ENCODE results near the gene RPTOR. TPM values are rescaled to one million over a fixed set of nuclear protein-coding genes. Genes with fewer than 3 reads are reported as not detected.
A peak's percentile ranks its signal among the peaks of the same experiment; 100 is the strongest.

RPTOR gene
- total and polyA plus RNA-seq, 2 experiments from 2014 or later: 6.6 to 16.1 TPM

- no peak overlapping the region for H2AFZ ChIP-seq
- H3K36me3 ChIP-seq (ENCODE audit: low read depth): no peaks in the 10 kb centered on the region
- 97 to 98% methylated on average over 10 of the region's 10 CpGs for WGBS, 2 experiments (ENCODE audit: low coverage in 1 of 2, low lambda C conversion rate in 2 of 2, missing lambda C conversion rate in 2 of 2)
- no peaks in the 10 kb centered on the region for H3K9me2 ChIP-seq (ENCODE audit: insufficient read depth)
- DNase-seq: no peak
- TF ChIP-seq EZH2 (IDR thresholded peaks at IDR 0.05; ENCODE audit: insufficient read depth, poor library complexity, severe bottlenecking) (no peak), EZH2phosphoT487 (IDR thresholded peaks at IDR 0.05; ENCODE audit: insufficient read depth, low read depth) (no peak)
- no peak overlapping the region for H3K9ac ChIP-seq
- no peaks in the 10 kb centered on the region for H3K27me3 ChIP-seq (replicated peaks; ENCODE audit: insufficient read depth)
- H3K79me2 ChIP-seq (ENCODE audit: insufficient read depth): no peaks in the 10 kb centered on the region
- peak overlapping the region; percentile 67; the same call in 1 of the 2 replicates for H3K27ac ChIP-seq
- in situ Hi-C loops (cut with MboI): no loop called here
- H3K4me2 ChIP-seq (ENCODE audit: unreplicated experiment): peak overlapping the region; percentile 32
- H3F3A ChIP-seq (ENCODE audit: insufficient read depth): peaks cover 18% of the 10 kb centered on the region
- H3K4me1 ChIP-seq (ENCODE audit: insufficient read depth): peaks cover 38% of the 10 kb centered on the region
- no peaks in the 10 kb centered on the region for H4K20me1 ChIP-seq (ENCODE audit: insufficient read depth)
- no peak overlapping the region for H3K4me3 ChIP-seq
- no peaks in the 10 kb centered on the region for H3K9me3 ChIP-seq (ENCODE audit: low read depth)
Observed at GRCh38 chr17:80854220-80854619, 309.6 kb downstream of the RPTOR start.

- no peaks in the 10 kb centered on the region for H3K79me2 ChIP-seq (ENCODE audit: insufficient read depth)
- peak overlapping the region; percentile 56 for H3K9ac ChIP-seq
- H4K20me1 ChIP-seq (ENCODE audit: insufficient read depth): no peaks in the 10 kb centered on the region
- no peak for DNase-seq
- peak overlapping the region; percentile 98 for H3K27ac ChIP-seq
- H3K4me2 ChIP-seq (ENCODE audit: unreplicated experiment): peak overlapping the region; percentile 76
- H3K9me2 ChIP-seq (ENCODE audit: insufficient read depth): no peaks in the 10 kb centered on the region
- H3K9me3 ChIP-seq (ENCODE audit: low read depth): no peaks in the 10 kb centered on the region
- H3K4me1 ChIP-seq (ENCODE audit: insufficient read depth): peaks cover 45% of the 10 kb centered on the region
- no peak overlapping the region for H3K4me3 ChIP-seq
- TF ChIP-seq EZH2phosphoT487 (IDR thresholded peaks at IDR 0.05; ENCODE audit: insufficient read depth, low read depth): no peak
- WGBS, 2 experiments (ENCODE audit: low coverage in 1 of 2, low lambda C conversion rate in 2 of 2, missing lambda C conversion rate in 2 of 2): 92 to 93% methylated on average over 23 of the region's 23 CpGs
- no peak overlapping the region for H2AFZ ChIP-seq
- in situ Hi-C loops (cut with MboI): no loop called here
- no peaks in the 10 kb centered on the region for H3K36me3 ChIP-seq (ENCODE audit: low read depth)
- H3K27me3 ChIP-seq (replicated peaks; ENCODE audit: insufficient read depth): no peaks in the 10 kb centered on the region
- H3F3A ChIP-seq (ENCODE audit: insufficient read depth): peaks cover 18% of the 10 kb centered on the region
Observed at GRCh38 chr17:80855196-80855947, 310.7 kb downstream of the RPTOR start.

- no peaks in the 10 kb centered on the region for H3K9me2 ChIP-seq (ENCODE audit: insufficient read depth)
- no peaks in the 10 kb centered on the region for H3K9me3 ChIP-seq (ENCODE audit: low read depth)
- no peak overlapping the region for H2AFZ ChIP-seq
- H3K9ac ChIP-seq: peak overlapping the region; percentile 86
- H3F3A ChIP-seq (ENCODE audit: insufficient read depth): peaks cover 18% of the 10 kb centered on the region
- H4K20me1 ChIP-seq (ENCODE audit: insufficient read depth): no peaks in the 10 kb centered on the region
- no peaks in the 10 kb centered on the region for H3K27me3 ChIP-seq (replicated peaks; ENCODE audit: insufficient read depth)
- TF ChIP-seq EZH2phosphoT487 (IDR thresholded peaks at IDR 0.05; ENCODE audit: insufficient read depth, low read depth) (no peak), EZH2 (IDR thresholded peaks at IDR 0.05; ENCODE audit: insufficient read depth, poor library complexity, severe bottlenecking) (no peak)
- peaks cover 45% of the 10 kb centered on the region for H3K4me1 ChIP-seq (ENCODE audit: insufficient read depth)
- H3K27ac ChIP-seq: peak overlapping the region; percentile 98
- peak overlapping the region; percentile 76 for H3K4me2 ChIP-seq (ENCODE audit: unreplicated experiment)
- peak overlapping the region; percentile 47; the same call in 1 of the 2 replicates for H3K4me3 ChIP-seq
- in situ Hi-C loops (cut with MboI): no loop called here
- H3K36me3 ChIP-seq (ENCODE audit: low read depth): no peaks in the 10 kb centered on the region
- WGBS, 2 experiments (ENCODE audit: low coverage in 1 of 2, low lambda C conversion rate in 2 of 2, missing lambda C conversion rate in 2 of 2): 45 to 47% methylated on average over 21 of the region's 21 CpGs
- peak; percentile 99 for DNase-seq
- no peaks in the 10 kb centered on the region for H3K79me2 ChIP-seq (ENCODE audit: insufficient read depth)
Observed at GRCh38 chr17:80855948-80856862, 311.6 kb downstream of the RPTOR start.

GRCh38 chr17:80856863-80857755 is 312.5 kb downstream of the RPTOR start:
- WGBS, 2 experiments (ENCODE audit: low coverage in 1 of 2, low lambda C conversion rate in 2 of 2, missing lambda C conversion rate in 2 of 2): 87 to 89% methylated on average over 27 of the region's 27 CpGs
- Histone ChIP-seq H3K9me2 (ENCODE audit: insufficient read depth) (no peaks in the 10 kb centered on the region), H3K79me2 (ENCODE audit: insufficient read depth) (no peaks in the 10 kb centered on the region), H3K9ac (peak overlapping the region; percentile 86), H3K36me3 (ENCODE audit: low read depth) (no peaks in the 10 kb centered on the region), H3K27me3 (replicated peaks; ENCODE audit: insufficient read depth) (no peaks in the 10 kb centered on the region), H3K4me2 (ENCODE audit: unreplicated experiment) (peak overlapping the region; percentile 60), H3F3A (ENCODE audit: insufficient read depth) (peaks cover 18% of the 10 kb centered on the region), H3K4me1 (ENCODE audit: insufficient read depth) (peaks cover 45% of the 10 kb centered on the region), H4K20me1 (ENCODE audit: insufficient read depth) (no peaks in the 10 kb centered on the region), H3K27ac (peak overlapping the region; percentile 98), H3K9me3 (ENCODE audit: low read depth) (no peaks in the 10 kb centered on the region), H3K4me3 (peak overlapping the region; percentile 47; the same call in 1 of the 2 replicates), H2AFZ (no peak overlapping the region)
- TF ChIP-seq EZH2phosphoT487 (IDR thresholded peaks at IDR 0.05; ENCODE audit: insufficient read depth, low read depth) (no peak), EZH2 (IDR thresholded peaks at IDR 0.05; ENCODE audit: insufficient read depth, poor library complexity, severe bottlenecking) (no peak)
- in situ Hi-C loops (cut with MboI): no loop called here
- peak; percentile 27 for DNase-seq
